CD4-positive, alpha-beta T cell treated with Interferon gamma for 1 hour (primary cell): Measurements from ENCODE around the gene SSC5D.
"Not testable (repeated sequence)": the region's sequence is repeated elsewhere in the genome, so short reads cannot be mapped to it uniquely, and the experiment has no call there.

Source experiments
- DNase-seq: peaks from one replicate; pipeline ENCODE4 v3.0.0-alpha.2; 2020

The SSC5D gene

GRCh38 chr19:55488986-55489710 lies 912 bp downstream of the SSC5D start:
- DNase-seq: no peak

GRCh38 chr19:55489711-55490477 lies 1.7 kb downstream of the SSC5D start:
- DNase-seq: no peak

- no peak for DNase-seq
Observed at GRCh38 chr19:55490478-55491432, 2.5 kb downstream of the SSC5D start.

- no peak for DNase-seq
Observed at GRCh38 chr19:55491546-55492360, 3.5 kb downstream of the SSC5D start.

- no peak for DNase-seq
Observed at GRCh38 chr19:55492362-55492944, 4.2 kb downstream of the SSC5D start.

- no peak for DNase-seq
Observed at GRCh38 chr19:55493052-55493644, 4.9 kb downstream of the SSC5D start.

GRCh38 chr19:55493645-55494171 lies 5.5 kb downstream of the SSC5D start:
- no peak for DNase-seq

GRCh38 chr19:55494172-55494761 lies 6.0 kb downstream of the SSC5D start:
- DNase-seq: no peak

GRCh38 chr19:55495646-55496349 lies 7.6 kb downstream of the SSC5D start:
- DNase-seq: no peak

- not testable (repeated sequence) for DNase-seq
Observed at GRCh38 chr19:55496820-55497219, 8.6 kb downstream of the SSC5D start.

- DNase-seq: no peak
Observed at GRCh38 chr19:55497763-55498162, 9.5 kb downstream of the SSC5D start.

- no peak for DNase-seq
Observed at GRCh38 chr19:55498246-55498840, 10.1 kb downstream of the SSC5D start.

- no peak for DNase-seq
Observed at GRCh38 chr19:55500368-55500952, 12.2 kb downstream of the SSC5D start.

- no peak for DNase-seq
Observed at GRCh38 chr19:55502197-55502952, 14.1 kb downstream of the SSC5D start.

- DNase-seq: no peak
Observed at GRCh38 chr19:55503157-55503501, 14.9 kb downstream of the SSC5D start.

- DNase-seq: peak; percentile 92
Observed at GRCh38 chr19:55503502-55504251, 15.4 kb downstream of the SSC5D start.

- no peak for DNase-seq
Observed at GRCh38 chr19:55504252-55504603, 16.0 kb downstream of the SSC5D start.

GRCh38 chr19:55504981-55505380 lies 16.7 kb downstream of the SSC5D start:
- DNase-seq: no peak
